Parathyroid adenoma (tissue), 2 donors: ENCODE results near the gene LRRC73.
"Not testable (repeated sequence)": the region's sequence is repeated elsewhere in the genome, so short reads cannot be mapped to it uniquely, and the experiment has no call there.

Source experiments
- H2AFZ ChIP-seq: fragments of 300-600 bp; sonication (generic); one replicate; pipeline ENCODE4 v1.7.0; 2017; ENCODE audit warnings: antibody characterized with exemption, mild to moderate bottlenecking
- H3K27ac ChIP-seq: fragments of 300-600 bp; sonication (generic); one replicate; pipeline ENCODE4 v1.7.0; 2017
- H3K27me3 ChIP-seq: fragments of 300-600 bp; sonication (generic); one replicate; pipeline ENCODE4 v1.7.0; 2017; ENCODE audit warnings: low read length; ENCODE audit not compliant: control insufficient read depth, insufficient read depth
- H3K36me3 ChIP-seq: fragments of 300-600 bp; sonication (generic); one replicate; pipeline ENCODE4 v1.7.0; 2017; ENCODE audit warnings: low read length; ENCODE audit not compliant: control insufficient read depth, insufficient read depth
- H3K4me1 ChIP-seq: fragments of 300-600 bp; sonication (generic); one replicate; pipeline ENCODE4 v1.7.0; 2017; ENCODE audit warnings: control low read depth
- H3K4me2 ChIP-seq: fragments of 300-600 bp; sonication (generic); one replicate; pipeline ENCODE4 v1.7.0; 2017; ENCODE audit warnings: low read length
- H3K4me3 ChIP-seq: fragments of 300-600 bp; sonication (generic); one replicate; pipeline ENCODE4 v1.7.0; 2017; ENCODE audit warnings: low read depth, low read length
- H3K79me2 ChIP-seq: fragments of 300-600 bp; sonication (generic); one replicate; pipeline ENCODE4 v1.7.0; 2017; ENCODE audit warnings: control low read depth
- H3K9ac ChIP-seq: fragments of 300-600 bp; sonication (generic); one replicate; pipeline ENCODE4 v1.7.0; 2017; ENCODE audit warnings: mild to moderate bottlenecking
- H3K9me3 ChIP-seq: fragments of 300-600 bp; sonication (generic); one replicate; pipeline ENCODE4 v1.7.0; 2017; ENCODE audit warnings: low read length; ENCODE audit not compliant: control insufficient read depth
- CTCF ChIP-seq: fragments of 300-600 bp; sonication (generic); IDR thresholded peaks from one replicate; pipeline ENCODE4 v1.7.0; 2017; ENCODE audit warnings: antibody characterized with exemption, mild to moderate bottlenecking
- donor health status: primary hyperparathyroidism.

LRRC73 gene

GRCh38 chr6:43541774-43542471 is 31.8 kb upstream of the LRRC73 start:
- no peak for TF ChIP-seq CTCF
- no peaks in the 10 kb centered on the region for H3K79me2 ChIP-seq

GRCh38 chr6:43540507-43540906 is 30.4 kb upstream of the LRRC73 start:
- Histone ChIP-seq H3K36me3 (no peaks in the 10 kb centered on the region), H3K79me2 (no peaks in the 10 kb centered on the region), H3K4me1 (no peaks in the 10 kb centered on the region), H3K4me3 (no peak overlapping the region), H3K9ac (no peak overlapping the region), H3K27ac (no peak overlapping the region), H3K4me2 (no peak overlapping the region), H3K27me3 (no peaks in the 10 kb centered on the region), H3K9me3 (no peaks in the 10 kb centered on the region), H2AFZ (no peak overlapping the region)
- TF ChIP-seq CTCF: no peak

More at GRCh38 chr6:43541774-43542471, 31.8 kb upstream of the LRRC73 start:
- Histone ChIP-seq H3K9me3 (no peaks in the 10 kb centered on the region), H2AFZ (no peak overlapping the region), H3K36me3 (no peaks in the 10 kb centered on the region), H3K4me1 (no peaks in the 10 kb centered on the region), H3K4me2 (no peak overlapping the region), H3K27me3 (no peaks in the 10 kb centered on the region), H3K4me3 (no peak overlapping the region), H3K9ac (no peak overlapping the region), H3K27ac (no peak overlapping the region)

- not testable (repeated sequence) for H3K9ac ChIP-seq, H3K79me2 ChIP-seq, H3K27ac ChIP-seq, H2AFZ ChIP-seq, H3K9me3 ChIP-seq, H3K36me3 ChIP-seq, H3K4me2 ChIP-seq, H3K4me1 ChIP-seq, H3K4me3 ChIP-seq, H3K27me3 ChIP-seq
Measured at GRCh38 chr6:43539409-43539808, 29.3 kb upstream of the LRRC73 start.

- not testable (repeated sequence) for H2AFZ ChIP-seq, H3K9me3 ChIP-seq, H3K4me3 ChIP-seq, H3K4me2 ChIP-seq, H3K36me3 ChIP-seq, H3K27ac ChIP-seq, H3K27me3 ChIP-seq, H3K4me1 ChIP-seq, H3K9ac ChIP-seq, H3K79me2 ChIP-seq
Measured at GRCh38 chr6:43538986-43539385, 28.8 kb upstream of the LRRC73 start.

- H3K79me2 ChIP-seq: no peaks in the 10 kb centered on the region
- no peak overlapping the region for H3K4me2 ChIP-seq
- no peak for TF ChIP-seq CTCF
- no peak overlapping the region for H3K4me3 ChIP-seq
- H3K9me3 ChIP-seq: no peaks in the 10 kb centered on the region
- H3K27ac ChIP-seq: no peak overlapping the region
- no peaks in the 10 kb centered on the region for H3K27me3 ChIP-seq
- H3K4me1 ChIP-seq: no peaks in the 10 kb centered on the region
- no peak overlapping the region for H3K9ac ChIP-seq
- H2AFZ ChIP-seq: no peak overlapping the region
- no peaks in the 10 kb centered on the region for H3K36me3 ChIP-seq
Measured at GRCh38 chr6:43532201-43532600, 22.1 kb upstream of the LRRC73 start.

GRCh38 chr6:43524483-43524961 is 14.4 kb upstream of the LRRC73 start:
- Histone ChIP-seq H3K27ac (no peak overlapping the region), H3K79me2 (no peaks in the 10 kb centered on the region), H3K36me3 (no peaks in the 10 kb centered on the region), H2AFZ (no peak overlapping the region), H3K4me3 (no peak overlapping the region), H3K27me3 (no peaks in the 10 kb centered on the region), H3K4me1 (no peaks in the 10 kb centered on the region), H3K9ac (no peak overlapping the region), H3K9me3 (no peaks in the 10 kb centered on the region), H3K4me2 (no peak overlapping the region)
- no peak for TF ChIP-seq CTCF
